HG02798 (cell line): ENCODE results near the gene ARMH2.

ENCODE experiments used
- ATAC-seq: cut with Tn5 transposase; IDR thresholded peaks from one replicate; pipeline ENCODE4 v1.9.1; 2021; ENCODE audit warnings: mild to moderate bottlenecking; ENCODE audit not compliant: unreplicated experiment, poor library complexity

The ARMH2 gene

DNA sequence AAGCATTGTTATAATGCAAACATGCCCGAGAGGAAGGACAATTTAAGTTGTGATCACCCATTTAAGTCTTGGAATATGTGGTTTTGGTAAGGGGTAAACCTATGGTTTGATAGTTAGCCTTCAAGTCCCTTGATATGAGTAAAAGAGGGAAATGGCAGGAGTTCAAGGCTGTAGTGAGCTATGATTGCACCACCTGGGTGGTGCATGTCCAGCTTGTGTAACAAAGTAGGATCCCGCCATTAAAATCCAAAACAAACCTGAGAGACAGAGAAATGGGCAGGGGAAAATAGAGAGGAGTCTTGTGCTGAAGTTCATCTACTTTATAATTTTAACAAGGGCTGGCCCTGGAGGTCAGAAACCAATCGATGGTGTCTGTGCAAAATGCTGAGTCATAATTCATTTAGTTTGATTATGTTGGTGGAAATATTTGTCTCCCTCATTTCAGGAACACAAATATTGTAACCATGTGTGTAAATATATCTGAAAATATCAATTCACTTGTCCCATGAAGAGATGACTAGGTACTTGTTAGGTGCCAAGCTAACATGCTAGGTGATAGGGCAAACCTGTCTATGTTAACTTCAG, 23.2 kb upstream of the ARMH2 start:
- ATAC-seq, result no peak

DNA sequence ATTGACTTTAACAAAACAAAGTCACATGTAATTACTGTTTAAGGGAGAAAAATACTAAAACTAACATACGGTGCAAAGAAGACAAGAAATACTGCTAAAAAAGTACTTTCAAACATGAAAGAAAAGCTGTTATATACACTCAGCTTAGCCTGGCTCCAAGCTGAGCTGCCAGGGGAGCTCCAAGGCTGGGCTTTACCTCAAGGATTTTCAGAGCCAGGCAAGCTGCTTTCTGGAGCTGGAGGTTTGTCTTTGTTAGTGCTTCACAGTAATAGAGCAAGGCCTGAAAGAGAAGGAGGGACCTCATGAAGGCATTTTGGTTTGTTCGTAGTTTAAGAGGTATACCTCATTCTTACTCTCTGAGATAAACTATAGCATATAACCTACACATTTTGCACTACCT, 19.6 kb upstream of the ARMH2 start:
- ATAC-seq, result no peak

DNA sequence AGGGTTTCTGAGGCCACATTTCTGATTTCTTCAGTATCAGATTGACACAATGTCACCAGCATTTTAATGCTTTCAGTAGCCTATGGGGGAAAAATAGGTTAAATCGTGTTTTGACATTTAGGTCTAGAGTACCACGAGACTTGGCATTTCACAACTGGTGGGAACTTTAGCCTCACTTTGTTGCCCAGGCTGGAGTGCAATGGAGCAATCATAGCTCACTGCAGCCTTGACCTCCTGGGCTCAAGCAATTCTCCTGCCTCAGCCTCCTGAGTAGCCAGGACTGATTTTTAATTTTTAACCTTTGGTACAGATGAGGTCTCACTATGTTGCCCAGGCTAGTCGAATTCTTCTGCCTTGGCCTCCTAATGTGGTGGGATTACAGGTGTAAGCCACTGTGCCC, 11.0 kb upstream of the ARMH2 start:
- ATAC-seq, result no peak

DNA sequence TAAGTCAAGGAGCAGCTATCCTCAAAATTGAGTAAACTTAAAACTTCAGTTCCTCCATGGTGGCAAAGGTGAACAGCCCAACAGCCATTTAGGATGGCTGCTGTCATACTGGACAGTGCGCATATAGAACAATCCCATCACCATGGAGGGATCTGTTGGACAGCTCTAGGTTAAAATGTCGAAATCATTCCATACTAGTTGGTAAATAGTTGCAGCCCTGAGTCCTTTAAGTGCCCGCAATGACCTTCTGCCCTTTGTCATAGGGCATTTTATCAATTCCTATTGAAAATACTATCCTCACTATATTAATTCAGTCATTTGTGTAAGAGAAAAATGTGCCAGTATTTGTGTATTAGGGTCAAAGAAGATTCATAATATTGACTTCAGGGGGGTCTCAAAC, 8.9 kb upstream of the ARMH2 start:
- no peak for ATAC-seq

DNA sequence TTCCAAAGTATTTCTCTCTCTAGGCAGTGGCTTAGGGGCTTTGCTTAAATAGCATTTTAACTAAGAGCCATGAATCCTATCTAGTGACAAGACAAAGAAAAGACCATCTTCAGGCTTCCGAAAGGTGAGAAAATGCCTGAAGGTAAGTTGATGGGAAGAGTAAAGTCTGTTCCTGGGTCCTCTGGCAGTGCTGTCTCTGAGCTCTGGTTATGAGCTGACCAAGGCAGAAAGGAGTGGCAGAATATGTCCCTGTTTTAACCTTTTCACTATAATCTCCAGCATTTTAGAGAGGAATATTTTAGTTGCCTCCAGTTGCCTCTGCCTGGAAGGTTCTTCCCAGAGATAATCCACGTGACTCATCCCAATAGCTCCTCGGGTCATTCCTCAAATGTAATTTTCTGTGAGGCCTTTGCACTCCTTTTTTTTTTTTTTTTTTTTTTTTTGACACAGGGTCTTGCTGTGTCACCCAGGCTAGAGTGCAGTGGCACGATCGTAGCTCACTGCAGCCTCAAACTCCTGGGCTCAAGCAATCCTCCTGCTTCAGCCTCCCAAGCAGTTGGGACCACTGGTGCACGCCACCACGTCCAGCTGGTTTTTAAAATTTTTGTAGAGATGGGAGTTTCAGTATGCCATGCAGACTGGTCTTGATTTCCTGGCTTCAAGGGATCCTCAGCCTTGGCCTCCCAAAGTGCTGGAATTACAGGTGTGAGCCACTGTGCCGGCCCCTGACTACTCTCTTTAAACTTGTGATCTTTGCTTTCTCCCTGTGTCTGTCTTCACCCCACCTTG, 3.7 kb upstream of the ARMH2 start:
- no peak for ATAC-seq

DNA sequence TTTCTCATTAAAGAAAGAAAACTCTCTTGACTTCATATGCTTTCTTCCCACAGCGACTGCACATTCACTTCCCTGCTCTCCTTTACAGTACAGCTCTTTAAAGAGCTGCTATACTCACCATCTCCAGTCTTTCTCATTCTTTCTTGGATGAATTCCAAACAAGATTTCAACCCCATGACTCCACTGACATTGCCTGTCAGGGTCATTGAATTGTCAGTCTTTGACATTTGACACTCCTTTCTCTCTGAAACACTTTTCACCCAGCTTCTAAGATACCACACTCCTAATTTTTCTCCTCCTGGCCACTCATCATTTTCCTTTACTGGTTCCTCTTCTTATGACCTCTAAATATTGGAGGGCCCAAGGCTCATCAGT, 811 bp upstream of the ARMH2 start:
- ATAC-seq, result no peak

DNA sequence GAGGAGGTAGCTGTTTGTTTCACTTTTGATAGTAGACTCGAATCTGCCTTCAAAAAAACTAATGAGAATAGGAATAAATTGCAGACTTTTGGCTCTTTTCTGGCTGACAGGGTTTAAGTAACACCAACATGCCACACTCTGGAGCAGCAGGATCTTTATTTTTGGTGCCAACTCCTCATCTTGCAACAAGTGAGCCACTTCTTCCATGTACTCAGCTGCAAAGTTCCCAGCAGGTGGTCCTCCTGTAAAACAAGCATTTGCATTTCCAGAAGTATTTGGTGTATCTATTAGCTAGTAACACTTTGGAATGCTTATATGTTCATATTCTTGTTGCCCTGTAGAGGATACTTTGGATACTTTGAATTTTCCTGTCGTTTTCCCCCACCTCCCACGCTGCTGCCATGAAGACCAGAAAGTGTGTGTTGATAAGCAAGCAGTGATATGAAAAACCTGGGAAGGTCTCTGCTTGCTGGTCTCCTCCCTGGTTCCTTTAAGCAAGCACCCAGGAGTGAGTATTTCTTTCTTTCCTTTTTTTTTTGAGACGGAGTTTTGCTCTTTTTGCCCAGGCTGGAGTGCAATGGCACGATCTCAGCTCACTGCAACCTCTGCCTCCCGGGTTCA, 1.0 kb downstream of the ARMH2 start:
- no peak for ATAC-seq

DNA sequence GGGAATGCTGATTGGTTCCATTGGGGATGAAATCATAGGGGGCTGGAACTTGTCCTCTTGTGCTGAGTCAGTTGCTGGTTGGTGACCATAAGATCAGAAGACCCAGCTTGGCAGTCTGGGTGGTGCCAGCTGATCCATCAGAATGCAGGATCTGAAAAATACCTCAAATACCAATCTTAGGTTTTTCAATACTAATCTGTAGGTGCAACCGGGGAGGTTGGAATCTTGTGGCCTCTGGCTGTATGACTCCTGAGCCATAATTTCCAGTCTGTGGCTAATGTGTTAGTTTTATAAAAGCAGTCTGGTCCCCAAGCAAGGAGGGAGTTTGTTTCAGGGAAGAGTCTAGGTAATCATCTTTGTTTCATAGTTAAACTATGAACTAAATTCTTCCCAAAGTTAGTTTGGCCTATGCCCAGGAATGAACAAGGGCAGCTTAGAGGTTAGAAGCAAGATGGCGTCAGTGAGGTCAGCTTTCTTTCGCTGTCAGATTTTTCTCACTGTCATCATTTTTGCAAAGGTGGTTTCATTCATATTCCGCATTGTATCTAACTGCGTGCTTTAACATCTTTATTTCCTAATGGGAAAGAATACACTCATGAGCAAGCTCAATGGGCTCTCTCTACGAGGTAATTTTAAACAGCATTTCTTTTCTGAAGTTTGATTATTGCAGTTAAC, 2.0 kb downstream of the ARMH2 start:
- no peak for ATAC-seq

DNA sequence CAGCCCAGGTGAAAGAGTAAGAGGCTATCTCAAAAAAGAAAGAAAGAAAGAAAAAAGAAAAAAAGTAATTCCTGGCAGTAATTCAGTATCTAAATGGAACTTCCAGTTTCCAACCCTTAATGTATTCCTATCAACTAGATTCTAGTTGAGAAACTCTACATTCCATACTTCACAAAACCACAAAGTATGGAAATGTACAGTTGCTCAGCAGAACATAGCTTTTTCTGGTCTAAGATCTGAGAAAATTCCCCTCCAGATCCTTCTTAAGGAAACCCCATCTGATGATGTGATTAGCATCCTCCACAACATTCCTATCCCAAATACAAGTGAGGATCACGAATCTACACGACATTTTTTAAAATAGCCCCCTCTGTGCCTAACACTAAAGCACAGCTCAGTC, 3.6 kb downstream of the ARMH2 start:
- ATAC-seq, result no peak

DNA sequence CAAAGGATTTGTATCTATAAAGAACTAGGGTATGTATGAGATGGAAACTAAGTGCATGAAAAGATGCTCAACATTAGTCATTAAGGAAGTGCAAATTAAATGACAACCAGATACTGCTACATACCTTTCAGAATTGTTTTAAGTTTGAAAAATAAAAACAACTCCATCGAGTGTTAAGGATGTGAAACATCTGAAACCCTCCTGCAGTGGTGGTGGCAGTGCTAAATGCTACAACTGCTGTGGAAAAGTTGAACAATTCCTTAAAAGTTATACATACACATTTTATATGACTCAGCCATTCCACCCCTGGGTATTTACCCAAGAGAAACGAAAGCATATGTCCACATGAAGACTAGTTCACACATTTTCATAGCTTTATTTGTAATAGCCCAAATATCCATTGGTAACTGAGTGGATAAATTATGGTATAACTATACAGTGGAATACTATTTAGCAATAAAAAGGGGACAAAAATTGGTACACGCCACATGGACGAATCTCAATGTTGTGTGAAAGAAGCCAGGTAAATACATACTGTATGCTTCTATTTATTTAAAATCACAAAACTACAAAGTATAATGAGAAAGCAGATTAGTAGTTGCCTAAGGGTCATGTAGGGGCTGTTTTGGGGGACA, 10.6 kb downstream of the ARMH2 start:
- no peak for ATAC-seq

DNA sequence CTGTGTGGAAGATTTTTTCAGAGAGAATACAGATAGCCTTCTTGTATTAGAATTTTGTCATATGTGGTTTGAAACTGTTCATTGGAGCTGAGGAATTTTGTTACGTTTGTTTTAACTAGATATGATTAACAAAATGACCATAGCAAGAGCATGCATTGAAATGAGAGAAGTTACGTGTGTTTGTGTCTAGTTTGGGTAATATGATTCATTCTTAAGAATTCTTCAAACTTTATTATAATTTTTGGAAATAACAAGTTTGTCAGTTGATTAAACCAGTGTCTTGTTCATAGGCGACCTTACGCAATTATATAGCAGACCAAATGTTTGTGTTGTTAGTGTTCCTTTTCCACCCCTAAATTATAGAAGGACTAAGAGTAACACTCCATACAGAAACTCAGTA, 18.5 kb downstream of the ARMH2 start:
- no peak for ATAC-seq

DNA sequence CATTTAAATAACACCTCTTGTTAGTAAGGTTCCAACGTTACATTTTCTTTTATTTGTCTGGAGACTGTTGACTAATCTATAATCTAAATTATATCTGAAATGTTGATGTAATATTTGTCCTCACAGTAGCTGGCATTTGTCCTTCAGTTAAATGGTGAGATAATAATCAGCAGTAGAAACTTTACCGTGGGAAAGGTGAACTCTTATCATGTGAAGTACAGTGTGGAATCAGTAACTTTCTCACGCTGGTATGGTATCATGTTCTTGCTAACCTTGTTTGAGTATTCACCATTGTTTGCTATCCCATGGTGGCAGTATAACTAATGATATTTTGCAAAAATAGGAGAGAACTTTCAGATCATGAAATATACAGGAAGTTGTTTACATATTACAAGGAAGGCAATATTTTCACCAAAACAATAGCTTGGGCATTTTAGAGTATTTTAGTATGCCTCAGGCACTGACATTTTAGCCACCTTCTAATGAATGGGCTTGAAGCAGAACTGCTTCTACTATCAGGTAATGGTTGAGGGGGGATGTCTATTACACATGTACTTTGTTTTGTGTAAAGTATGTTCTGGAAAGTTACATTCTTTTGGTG, 19.2 kb downstream of the ARMH2 start:
- no peak for ATAC-seq

DNA sequence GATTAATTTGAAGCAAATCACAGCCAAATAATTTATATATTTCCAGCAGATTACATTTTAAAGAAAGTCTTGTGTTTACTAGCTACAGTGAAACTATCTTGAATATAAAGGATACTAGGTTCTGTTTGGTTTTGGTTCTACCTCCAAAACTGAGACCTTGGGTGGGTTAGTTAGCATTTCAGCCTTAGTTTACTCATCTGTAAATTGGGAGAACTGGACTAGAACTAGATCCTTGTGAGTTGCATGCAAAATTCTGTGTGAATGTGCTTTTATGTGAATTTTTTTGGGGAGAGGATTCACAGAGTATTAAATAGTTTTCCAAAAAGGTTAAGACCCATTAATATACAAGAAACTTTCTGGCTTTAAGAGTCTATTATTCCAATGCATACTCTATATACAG, 19.8 kb downstream of the ARMH2 start:
- no peak for ATAC-seq

DNA sequence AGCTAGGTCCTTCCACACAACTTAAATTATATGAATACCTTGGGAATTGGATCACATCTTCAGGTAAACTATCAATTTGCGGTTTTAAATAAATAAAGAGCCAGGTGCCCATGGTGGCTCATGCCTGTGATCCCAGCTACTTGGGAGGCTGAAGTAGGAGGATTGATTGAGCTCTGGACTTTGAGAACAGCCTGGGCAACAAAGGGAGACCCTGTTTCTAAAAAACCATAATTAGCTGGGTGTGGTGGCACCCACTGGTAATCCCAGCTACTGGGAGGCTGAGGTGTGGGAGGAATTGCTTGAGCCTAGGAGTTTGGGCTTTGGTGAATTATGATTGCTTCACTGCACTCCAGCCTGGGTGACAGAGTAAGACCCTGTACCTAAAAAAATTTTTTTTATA, 20.6 kb downstream of the ARMH2 start:
- ATAC-seq, result no peak

DNA sequence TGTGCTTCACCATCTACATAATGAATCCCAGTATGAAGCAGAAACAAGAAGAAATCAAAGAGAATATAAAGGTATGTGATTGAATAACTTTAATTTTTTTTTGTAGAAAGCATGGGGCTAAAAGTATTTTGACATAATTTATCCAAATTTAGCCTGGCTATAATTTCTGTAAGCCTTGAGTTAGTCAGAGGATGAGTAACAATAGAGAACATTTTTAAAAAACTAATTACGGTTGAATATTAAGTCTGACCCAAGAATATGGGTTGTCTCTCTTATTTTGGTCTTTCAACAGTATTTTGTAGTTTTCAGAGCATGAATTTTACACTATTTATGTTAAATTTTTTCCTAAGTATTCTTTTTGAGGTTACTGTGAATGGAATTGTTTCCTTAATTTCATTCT, 21.5 kb downstream of the ARMH2 start:
- no peak for ATAC-seq

DNA sequence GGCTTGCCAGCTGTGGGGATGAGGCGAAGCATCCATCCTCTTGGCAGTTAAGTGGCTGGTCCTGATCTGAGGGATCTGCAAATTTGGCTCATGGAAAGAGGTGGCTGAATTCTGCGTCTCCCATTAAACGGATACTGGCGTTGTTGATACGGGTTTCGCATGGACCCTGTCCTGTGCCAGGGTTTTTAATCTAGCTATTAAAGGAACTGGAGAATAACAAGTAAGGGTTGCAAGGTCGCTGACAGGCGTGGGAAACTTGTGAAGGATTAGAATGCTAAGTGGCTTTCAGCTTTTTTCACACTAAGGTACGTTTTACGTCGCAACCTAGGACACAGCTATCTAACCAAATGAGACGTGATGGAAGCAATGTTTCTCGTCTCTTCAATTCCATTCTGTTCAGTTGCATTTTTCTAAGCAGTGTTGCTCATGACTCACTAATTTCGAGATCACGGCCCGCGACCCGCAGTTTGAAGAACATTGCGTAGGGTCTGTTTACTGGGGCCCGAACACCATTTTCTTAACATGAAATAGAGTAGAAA, 23.1 kb downstream of the ARMH2 start:
- peak; percentile 8 for ATAC-seq

DNA sequence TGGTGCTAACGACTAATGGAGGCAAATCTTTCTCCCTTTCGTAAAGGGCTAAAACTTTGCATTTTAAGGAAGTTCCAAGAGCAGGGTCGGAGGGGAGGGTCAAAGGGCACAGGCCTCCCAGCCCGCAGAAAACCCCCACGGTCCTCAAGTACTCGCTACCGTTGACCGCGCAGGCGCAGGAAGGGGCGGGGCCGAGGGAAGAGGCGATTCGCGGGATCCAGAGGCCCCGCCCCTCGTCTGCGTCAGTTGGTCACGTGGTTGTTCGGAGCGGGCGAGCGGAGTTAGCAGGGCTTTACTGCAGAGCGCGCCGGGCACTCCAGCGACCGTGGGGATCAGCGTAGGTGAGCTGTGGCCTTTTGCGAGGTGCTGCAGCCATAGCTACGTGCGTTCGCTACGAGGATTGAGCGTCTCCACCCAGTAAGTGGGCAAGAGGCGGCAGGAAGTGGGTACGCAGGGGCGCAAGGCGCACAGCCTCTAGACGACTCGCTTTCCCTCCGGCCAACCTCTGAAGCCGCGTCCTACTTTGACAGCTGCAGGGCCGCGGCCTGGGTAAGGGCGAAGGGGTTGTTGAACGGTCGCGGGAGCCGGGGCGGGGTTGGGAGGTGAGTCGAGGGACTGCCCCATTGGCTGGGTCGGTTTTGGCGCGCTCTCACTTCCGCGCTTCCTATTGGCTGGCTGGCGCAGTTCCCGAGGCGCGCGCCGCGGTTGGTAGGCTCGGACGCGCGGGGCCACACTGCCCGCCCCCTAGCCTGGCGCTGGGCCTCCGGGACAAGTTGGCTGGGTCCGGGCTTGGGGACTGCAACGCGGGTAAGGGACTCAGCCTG, 23.8 kb downstream of the ARMH2 start, which contains the start of gene GMNN:
TSS of gene GMNN (plus strand) at position 242 of the 824 bp plus-strand sequence. CDS start 2,310 bp downstream, outside the sequence.
- ATAC-seq, result peak; percentile 97

DNA sequence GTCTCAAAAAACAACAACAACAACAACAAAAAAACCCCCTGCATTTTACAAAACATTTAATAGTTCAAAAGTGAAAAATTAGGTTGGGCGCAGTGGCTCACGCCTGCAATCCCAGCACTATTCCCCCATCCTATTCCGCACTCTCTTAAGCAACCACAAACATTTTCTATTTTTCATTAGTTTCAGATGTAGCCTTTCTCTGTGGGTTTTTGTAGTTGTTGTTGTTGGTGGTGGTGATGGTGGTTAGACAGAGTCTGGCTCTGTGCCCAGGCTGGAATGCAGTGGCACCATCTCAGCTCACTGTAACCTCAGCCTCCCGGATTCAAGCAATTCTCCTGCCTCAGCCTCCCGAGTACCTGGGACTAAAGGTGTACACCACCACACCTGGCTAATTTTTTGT, 30.4 kb downstream of the ARMH2 start:
- no peak for ATAC-seq
